ENCODE measurements around the gene AIRE.

AIRE gene

DNA sequence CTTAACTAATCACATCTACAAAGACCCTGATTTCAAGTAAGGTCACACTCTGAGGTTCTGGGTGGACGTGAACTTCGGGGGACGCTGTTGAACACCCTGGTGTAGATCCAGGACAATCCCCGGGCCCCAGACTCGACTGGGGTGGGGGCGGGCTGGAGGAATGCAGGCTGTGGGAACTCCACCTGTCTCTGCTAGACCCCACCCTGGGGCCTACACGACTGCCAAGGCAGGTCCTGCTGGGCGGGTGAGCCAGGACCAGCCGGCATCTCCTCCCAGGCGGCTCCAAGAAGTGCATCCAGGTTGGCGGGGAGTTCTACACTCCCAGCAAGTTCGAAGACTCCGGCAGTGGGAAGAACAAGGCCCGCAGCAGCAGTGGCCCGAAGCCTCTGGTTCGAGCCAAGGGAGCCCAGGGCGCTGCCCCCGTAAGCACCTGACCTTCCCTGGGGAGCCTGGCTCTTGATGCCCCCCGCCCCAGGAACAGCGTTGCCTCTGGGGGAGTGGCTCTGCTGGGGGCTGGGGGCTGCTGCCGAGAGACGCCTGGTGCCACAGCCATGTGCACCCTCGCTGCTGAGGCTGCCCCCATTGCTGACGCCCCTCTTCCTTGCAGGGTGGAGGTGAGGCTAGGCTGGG, 3.8 kb downstream of the AIRE start:
- no peak overlapping the region for H3K4me2 ChIP-seq (ENCODE audit: insufficient read depth, low read length)
- H4K20me1 ChIP-seq (ENCODE audit: insufficient read depth, low read length): peaks cover 4% of the 10 kb centered on the region; the same call in 1 of the 2 replicates
- no peaks in the 10 kb centered on the region for H3K36me3 ChIP-seq (ENCODE audit: insufficient read depth, low read length)
- H3K4me1 ChIP-seq (ENCODE audit: insufficient read depth, low read length): no peaks in the 10 kb centered on the region
- H3K27me3 ChIP-seq (ENCODE audit: insufficient read depth, low read length, poor library complexity): no peaks in the 10 kb centered on the region
- H3K4me3 ChIP-seq (ENCODE audit: low read depth in 1 of 2, low read length in 2 of 2): no peak overlapping the region
- DNase-seq: no peak
- no peak overlapping the region for H3K9ac ChIP-seq (ENCODE audit: low read depth, low read length)
- no peak overlapping the region for H3K27ac ChIP-seq (ENCODE audit: low read length)
- H2AFZ ChIP-seq (ENCODE audit: low read depth, low read length): no peak overlapping the region
- no peak for ATAC-seq (ENCODE audit: insufficient read depth, low read depth)
- no peaks in the 10 kb centered on the region for H3K9me3 ChIP-seq (ENCODE audit: insufficient read depth, low read length, severe bottlenecking)
- no peaks in the 10 kb centered on the region for H3K79me2 ChIP-seq (ENCODE audit: insufficient read depth, low read length)
- TF ChIP-seq, protein P1, sequence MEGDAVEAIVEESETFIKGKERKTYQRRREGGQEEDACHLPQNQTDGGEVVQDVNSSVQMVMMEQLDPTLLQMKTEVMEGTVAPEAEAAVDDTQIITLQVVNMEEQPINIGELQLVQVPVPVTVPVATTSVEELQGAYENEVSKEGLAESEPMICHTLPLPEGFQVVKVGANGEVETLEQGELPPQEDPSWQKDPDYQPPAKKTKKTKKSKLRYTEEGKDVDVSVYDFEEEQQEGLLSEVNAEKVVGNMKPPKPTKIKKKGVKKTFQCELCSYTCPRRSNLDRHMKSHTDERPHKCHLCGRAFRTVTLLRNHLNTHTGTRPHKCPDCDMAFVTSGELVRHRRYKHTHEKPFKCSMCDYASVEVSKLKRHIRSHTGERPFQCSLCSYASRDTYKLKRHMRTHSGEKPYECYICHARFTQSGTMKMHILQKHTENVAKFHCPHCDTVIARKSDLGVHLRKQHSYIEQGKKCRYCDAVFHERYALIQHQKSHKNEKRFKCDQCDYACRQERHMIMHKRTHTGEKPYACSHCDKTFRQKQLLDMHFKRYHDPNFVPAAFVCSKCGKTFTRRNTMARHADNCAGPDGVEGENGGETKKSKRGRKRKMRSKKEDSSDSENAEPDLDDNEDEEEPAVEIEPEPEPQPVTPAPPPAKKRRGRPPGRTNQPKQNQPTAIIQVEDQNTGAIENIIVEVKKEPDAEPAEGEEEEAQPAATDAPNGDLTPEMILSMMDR (IDR thresholded peaks at IDR 0.05; ENCODE audit: borderline replicate concordance, extremely low read depth, low read length, poor library complexity, severe bottlenecking): no peak
- TF ChIP-seq EZH2 (IDR thresholded peaks at IDR 0.05; ENCODE audit: borderline replicate concordance, low read depth, low read length, severe bottlenecking): no peak

DNA sequence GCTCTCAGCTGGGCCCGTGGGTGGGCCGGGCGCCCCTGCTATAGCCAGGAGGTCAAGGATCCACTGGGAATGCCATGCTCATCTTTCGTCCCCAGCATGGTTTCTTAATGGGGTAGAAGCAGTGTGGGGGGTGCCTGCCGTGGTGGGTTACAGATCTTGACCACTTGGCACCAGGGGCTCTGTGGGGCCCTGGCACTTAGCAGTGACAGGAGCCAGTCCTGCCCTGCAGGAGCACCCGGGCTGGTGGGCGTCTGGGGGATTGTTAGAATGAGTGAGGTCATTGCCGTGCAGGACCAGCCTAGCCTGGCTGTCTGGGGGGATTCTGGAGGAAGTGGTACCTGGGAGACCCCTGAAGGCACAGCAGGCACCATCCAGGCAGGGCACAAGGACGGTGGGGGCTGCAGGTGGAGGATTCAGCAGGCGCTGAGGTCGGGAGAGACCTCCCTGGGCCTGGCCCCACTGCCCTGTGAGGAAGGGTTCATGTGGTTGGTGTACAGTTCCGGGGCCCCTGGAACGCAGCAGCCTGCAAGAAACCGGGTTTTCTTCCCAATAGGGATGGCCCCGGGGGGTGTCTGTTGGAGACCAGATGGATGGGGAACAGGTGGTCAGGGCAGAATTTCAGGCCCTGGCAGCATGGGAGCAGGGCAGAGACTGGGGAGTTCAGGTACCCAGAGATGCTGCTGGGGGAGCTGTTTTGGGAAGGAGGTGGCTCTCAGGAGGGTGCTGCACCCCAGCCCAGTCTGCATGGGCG, 4.8 kb downstream of the AIRE start:
- no peaks in the 10 kb centered on the region for H3K36me3 ChIP-seq (ENCODE audit: insufficient read depth, low read length)
- DNase-seq (no peak), ATAC-seq (ENCODE audit: insufficient read depth, low read depth) (no peak)
- no peaks in the 10 kb centered on the region for H3K4me1 ChIP-seq (ENCODE audit: insufficient read depth, low read length)
- no peak overlapping the region for H3K4me3 ChIP-seq (ENCODE audit: low read depth in 1 of 2, low read length in 2 of 2)
- H3K9ac ChIP-seq (ENCODE audit: low read depth, low read length): no peak overlapping the region
- no peaks in the 10 kb centered on the region for H3K27me3 ChIP-seq (ENCODE audit: insufficient read depth, low read length, poor library complexity)
- no peak overlapping the region for H3K27ac ChIP-seq (ENCODE audit: low read length)
- no peaks in the 10 kb centered on the region for H3K79me2 ChIP-seq (ENCODE audit: insufficient read depth, low read length)
- no peaks in the 10 kb centered on the region for H3K9me3 ChIP-seq (ENCODE audit: insufficient read depth, low read length, severe bottlenecking)
- TF ChIP-seq, protein P1 (IDR thresholded peaks at IDR 0.05; ENCODE audit: borderline replicate concordance, extremely low read depth, low read length, poor library complexity, severe bottlenecking): no peak
- TF ChIP-seq EZH2 (IDR thresholded peaks at IDR 0.05; ENCODE audit: borderline replicate concordance, low read depth, low read length, severe bottlenecking): no peak
- H2AFZ ChIP-seq (ENCODE audit: low read depth, low read length): no peak overlapping the region
- no peak overlapping the region for H3K4me2 ChIP-seq (ENCODE audit: insufficient read depth, low read length)
- 0 out of 2 replicates have a peak, but pooled peaks cover 4% of the 10 kb centered on the region for H4K20me1 ChIP-seq (ENCODE audit: insufficient read depth, low read length)

DNA sequence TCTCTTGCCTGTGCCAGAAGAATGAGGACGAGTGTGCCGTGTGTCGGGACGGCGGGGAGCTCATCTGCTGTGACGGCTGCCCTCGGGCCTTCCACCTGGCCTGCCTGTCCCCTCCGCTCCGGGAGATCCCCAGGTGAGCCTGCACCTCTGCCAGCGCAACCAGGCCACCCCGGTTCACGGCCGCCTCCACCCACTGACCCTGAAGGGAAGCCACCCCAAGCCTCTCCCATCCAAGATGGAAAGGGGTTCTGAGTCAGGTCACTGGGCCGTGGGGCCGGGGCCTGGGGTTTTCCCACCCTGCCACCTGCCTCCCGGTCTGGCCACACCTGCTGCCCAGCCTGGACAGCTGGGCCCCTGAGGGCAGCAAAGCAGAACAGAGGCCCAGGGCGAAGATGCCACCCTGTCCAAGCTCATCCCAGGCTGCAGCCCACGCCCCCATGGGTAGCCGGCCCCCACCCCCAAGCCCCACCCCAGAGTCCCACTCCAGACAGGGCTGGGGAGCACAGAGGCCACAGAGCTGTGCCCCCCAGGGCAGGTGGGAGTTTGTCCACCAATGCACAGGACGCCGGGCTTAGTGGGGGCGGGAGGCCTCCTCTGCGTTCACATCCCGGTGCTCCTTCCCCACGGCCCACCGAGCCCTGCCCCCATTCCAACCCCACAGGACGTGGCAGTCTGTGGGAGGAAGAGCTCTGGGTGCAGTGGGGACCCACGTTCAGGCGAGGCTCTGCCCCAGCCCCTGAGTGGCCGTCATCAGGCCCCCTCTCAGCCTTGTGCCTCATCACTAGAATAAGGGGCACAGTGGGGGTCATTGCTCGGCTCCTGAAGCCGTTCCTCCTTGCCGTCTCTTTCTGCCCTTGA, 5.6 kb downstream of the AIRE start:
- H3K4me1 ChIP-seq (ENCODE audit: insufficient read depth, low read length): no peaks in the 10 kb centered on the region
- no peak for TF ChIP-seq EZH2 (IDR thresholded peaks at IDR 0.05; ENCODE audit: borderline replicate concordance, low read depth, low read length, severe bottlenecking)
- TF ChIP-seq, protein P1 (IDR thresholded peaks at IDR 0.05; ENCODE audit: borderline replicate concordance, extremely low read depth, low read length, poor library complexity, severe bottlenecking): no peak
- H3K9me3 ChIP-seq (ENCODE audit: insufficient read depth, low read length, severe bottlenecking): no peaks in the 10 kb centered on the region
- no peak overlapping the region for H3K4me2 ChIP-seq (ENCODE audit: insufficient read depth, low read length)
- H4K20me1 ChIP-seq (ENCODE audit: insufficient read depth, low read length): 0 out of 2 replicates have a peak, but pooled peaks cover 4% of the 10 kb centered on the region
- no peak for ATAC-seq (ENCODE audit: insufficient read depth, low read depth)
- H3K9ac ChIP-seq (ENCODE audit: low read depth, low read length): no peak overlapping the region
- H2AFZ ChIP-seq (ENCODE audit: low read depth, low read length): no peak overlapping the region
- no peaks in the 10 kb centered on the region for H3K36me3 ChIP-seq (ENCODE audit: insufficient read depth, low read length)
- DNase-seq: no peak
- H3K4me3 ChIP-seq (ENCODE audit: low read depth in 1 of 2, low read length in 2 of 2): no peak overlapping the region
- no peaks in the 10 kb centered on the region for H3K79me2 ChIP-seq (ENCODE audit: insufficient read depth, low read length)
- H3K27ac ChIP-seq (ENCODE audit: low read length): no peak overlapping the region
- no peaks in the 10 kb centered on the region for H3K27me3 ChIP-seq (ENCODE audit: insufficient read depth, low read length, poor library complexity)
